Stimulated activated CD8-positive, alpha-beta memory T cell treated with anti-CD3 and anti-CD28 coated beads, Interleukin-4, amount 100 ng/mL, for 1 hour (primary cell): ENCODE measurements around the gene SRSF10.
A peak's percentile ranks its signal among the peaks of the same experiment; 100 is the strongest.
"Not testable (repeated sequence)": the region's sequence is repeated elsewhere in the genome, so short reads cannot be mapped to it uniquely, and the experiment has no call there.

ENCODE experiments used
- DNase-seq, 2 donors: peaks; one replicate each; pipeline ENCODE4 v3.0.0-alpha.2; 2020; ENCODE audit warnings: low read depth in 2 of 2, low spot score in 1 of 2

Gene SRSF10

DNA sequence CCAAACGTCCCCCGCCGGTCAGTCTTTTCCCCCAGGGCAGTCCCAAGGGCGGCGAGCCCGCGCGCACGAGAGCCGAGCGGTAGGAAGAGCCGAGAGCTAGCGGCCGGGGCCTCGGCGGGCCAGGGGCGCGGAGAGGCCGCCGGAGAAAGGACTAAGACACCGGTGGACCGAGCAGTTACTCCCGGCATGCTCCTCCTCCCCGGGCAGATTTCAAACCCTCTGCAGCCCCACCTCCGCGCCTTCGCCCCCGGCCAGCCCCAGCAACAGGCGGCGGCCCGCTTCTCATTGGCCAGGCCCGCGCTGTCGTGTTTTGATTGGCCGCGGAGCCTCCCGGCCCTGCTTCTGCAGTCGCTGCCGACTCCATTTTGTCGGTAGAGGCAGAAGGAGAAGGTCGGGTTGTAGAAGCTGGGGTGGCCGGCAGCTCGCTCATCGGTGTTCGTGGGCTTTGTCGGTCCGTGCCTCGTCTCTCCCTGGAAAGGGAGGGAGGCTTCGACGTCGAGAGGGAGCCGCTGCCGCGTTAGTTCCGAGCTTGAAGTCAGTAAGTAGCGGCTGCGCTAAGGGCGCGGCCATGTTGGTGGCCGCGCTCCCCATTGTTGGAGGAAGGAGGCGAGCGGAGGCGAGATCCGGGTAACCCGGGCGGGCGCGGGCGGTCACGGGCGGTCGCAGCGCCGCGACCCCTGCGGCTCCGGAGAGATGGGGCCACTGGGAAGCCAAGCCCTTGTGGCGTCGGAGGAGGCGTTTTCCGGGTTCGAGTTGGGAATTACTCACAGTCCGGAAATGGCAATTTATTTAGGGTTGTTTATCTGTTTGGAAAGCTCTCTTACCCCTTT is 20.5 kb downstream of the SRSF10 start, which contains the start of gene PNRC2:
PNRC2 (plus strand) TSS at position 368 of the 830 bp plus-strand sequence. CDS start 1,630 bp downstream, outside the sequence.
- DNase-seq: peak; percentile 83 to 93

DNA sequence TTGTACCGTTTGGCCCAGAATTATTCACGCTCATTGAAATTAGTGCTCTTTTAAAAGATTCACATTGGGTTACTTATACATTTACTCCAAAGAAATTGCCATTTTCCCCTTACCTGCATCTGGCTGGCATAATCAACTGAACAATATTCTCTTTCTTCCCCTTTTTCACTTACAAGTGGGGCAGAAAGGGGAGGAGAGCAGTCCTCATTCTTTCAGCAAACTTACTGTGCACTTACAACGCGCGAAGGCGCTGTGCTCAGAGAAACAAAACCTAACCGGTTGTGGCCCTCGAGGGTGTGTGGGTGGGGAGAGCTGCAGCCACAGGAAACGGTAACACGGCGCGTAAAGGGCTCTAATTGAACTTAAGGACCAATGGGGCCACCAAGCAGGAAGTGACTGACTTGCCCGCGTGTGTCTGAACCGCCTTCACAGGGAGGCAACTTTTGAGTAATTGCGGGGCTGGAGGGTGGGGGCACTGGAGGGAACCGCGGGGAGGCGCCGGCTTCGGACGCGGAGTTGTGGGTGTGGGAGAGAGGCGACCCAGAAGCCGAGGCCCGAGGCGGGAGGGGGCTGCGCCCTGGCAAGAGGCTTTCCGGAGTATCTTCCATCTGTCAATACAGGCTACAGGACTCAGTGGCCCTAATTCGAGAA is 21.2 kb downstream of the SRSF10 start:
- peak; percentile 70 to 81 for DNase-seq

DNA sequence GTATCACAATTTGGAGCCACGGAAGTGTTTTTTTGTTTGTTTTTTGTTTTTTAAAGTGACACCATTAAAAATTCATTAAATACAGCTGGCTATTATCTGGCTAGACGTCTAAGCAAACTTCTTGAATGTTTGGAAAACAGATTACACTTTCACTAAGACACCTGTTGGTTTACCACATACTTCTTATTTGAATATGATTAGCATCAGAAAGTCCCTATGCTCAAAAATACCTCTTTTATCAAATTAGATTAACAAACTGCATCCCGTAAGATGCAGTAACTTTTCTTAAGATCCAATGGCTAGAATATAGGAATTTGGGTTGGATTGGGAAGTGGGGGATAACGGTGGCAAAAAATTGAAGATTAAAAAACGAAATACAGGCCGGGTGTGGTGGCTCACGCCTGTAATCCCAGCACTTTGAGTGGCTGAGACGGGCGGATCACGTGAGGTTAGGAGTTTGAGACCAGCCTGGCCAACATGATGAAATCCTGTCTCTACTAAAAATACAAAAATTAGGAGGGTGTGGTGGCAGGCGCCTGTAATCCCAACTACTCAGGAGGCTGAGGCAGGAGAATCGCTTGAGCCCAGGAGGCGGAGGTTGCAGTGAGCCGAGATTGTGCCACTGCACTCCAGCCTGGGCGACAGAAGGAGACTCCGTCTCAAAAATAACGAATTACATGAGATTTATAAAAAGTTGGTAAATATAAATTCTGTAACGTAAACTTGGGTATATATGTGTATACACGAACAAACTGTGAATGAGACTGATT is 21.9 kb downstream of the SRSF10 start:
- DNase-seq: not testable (repeated sequence)

DNA sequence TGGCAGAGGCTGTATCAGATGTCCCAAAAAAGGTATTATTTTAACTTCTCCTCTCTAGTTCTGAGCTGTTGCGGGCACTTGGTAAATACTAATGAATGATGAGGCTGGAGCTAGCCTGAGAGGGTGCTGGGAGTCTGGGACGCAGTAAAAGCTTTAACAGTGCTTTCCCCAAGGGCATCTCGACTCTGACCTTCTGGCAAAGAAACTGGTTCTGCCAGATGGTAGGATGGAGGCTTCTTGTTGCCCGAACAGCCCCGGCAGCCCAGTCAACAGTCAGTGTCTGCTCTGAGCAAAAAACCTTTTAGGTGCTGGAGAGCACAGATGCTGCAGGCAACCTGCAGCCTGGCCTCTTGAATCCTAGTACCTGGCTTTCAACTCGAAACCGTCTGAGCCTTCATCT is 23.0 kb downstream of the SRSF10 start:
- DNase-seq: no peak

DNA sequence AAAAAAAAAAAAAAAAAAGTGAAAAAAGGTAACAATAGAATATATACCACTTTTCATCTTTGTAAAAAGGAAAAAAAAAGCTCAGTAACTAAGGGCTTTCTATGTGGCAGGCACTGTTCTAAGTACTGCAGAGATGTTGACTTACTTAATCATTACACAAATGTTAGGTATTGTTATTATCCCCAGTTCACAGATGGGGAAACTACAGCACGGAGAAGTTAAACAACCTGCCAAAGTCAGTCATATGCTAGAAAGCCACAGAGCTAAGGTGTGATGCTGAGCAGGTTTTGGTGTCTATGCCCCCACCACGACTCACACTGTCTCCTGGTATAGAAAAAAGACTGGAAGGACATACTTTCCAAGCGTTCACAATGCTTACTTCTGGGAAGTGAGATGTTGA is 27.1 kb downstream of the SRSF10 start:
- DNase-seq: no peak

DNA sequence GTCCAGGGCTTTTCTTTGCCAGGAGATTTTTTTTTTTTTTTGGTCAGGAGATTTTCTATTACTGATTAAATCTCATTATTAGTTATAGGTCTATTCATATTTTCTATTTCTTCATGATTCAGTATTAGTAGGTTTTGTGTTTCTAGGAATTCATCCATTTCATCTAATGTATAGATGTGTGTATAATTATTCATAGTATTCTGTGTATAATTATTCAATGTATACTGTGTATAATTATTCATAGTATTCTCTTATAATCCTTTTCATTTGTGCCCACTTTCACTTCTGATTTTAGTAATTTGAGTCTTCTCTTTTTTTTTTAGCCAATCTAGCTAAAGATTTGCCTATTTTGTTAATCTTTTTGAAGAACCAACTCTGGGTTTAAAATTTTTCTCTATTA is 32.8 kb downstream of the SRSF10 start:
- DNase-seq: no peak

DNA sequence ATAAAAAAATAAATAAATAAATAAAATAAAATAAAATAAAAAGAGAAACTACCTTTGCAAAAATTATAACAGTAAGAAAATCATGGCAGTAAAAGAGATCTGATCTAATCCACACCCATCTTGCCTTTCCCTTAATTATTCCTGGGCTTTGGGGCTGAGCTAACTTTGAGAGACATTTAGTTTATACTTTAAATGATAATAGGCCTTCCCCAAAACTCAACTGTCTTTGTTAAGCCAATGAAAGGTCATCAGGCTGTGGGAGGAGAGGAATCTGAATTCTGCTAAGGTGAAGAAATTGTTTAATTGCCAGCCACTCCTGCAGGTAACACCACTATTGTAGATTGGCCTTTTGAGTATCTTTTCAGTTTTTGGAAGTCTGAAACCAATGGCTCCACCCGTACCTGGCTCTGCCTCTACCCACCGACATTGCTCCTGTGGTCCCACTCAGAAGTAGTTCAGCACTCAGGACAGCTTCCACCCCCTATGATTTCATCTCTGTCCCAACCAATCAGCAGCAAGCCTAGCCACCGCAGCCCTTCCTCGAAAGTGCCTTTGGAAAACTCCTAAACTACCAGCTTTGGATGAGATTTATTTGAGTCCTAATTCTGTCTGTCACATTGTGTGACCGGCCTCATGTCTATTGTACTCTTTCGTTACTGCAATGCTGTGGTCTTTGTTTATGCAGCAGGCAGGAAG is 43.5 kb downstream of the SRSF10 start:
- DNase-seq: no peak

DNA sequence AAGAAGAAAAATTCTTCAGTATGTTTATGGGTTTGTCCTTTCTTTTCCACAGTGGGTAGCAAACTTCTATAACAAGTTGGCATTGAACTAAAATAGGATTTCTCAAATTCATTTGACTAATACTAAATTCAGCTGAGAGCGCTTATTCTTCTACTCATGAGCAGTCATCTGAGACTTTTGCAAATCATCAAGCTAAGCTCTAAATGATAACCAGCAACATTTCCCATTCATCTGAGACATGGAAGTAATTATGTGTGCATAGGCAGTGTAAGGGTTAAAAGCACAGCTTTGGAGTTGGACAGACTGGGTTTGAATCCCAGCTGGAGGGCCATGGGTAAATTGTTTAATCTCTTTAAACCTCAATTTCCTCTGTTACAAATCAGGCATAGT is 48.6 kb downstream of the SRSF10 start:
- no peak for DNase-seq

DNA sequence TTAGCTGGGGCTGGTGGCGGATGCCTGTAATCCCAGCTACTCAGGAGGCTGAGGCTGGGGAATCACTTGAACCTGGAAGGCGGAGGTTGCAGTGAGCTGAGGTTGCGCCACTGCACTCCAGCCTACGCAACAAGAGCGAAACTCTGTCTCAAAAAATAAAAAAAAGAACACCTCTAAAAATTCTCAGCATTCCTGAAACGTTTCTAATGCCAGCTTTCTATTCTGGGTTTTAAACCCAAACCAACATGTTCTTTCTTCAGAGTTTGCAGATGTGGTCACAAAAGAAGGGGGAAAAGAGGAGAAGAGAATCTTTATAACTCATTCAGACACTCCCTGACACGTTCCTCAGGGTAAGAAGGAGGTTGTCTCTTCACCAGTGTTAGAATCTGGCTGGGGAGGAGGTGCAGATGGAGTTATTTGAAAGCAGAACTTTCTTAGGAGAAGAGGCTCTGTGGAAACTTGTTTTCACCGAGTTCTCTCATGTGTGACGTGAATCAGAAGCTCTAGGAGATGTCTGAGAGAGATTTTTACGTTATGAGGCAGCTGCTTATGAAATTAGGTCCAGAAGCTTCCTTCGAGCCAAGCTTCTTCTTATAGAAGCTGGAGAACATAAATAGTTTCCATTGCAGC is 49.2 kb downstream of the SRSF10 start:
- no peak for DNase-seq

DNA sequence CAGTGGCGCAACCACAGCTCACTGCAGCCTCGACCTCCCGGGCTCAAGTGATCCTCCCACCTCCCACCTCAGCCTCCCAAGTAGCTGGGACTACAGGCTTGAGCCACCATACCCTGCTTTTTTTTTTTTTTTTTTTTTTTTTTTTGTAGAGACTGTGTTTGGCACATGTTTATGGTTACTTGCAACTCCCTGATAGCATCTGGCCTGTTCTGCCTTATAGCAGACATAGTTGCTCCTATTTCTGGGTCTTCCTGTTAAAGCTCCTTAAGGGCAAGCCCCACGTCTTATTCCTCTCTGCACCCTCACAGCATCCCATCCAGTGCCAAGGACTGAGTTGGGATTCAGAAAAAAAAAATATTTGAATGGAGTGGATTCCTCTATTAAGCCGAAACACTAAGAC is 49.9 kb downstream of the SRSF10 start:
- DNase-seq: no peak

DNA sequence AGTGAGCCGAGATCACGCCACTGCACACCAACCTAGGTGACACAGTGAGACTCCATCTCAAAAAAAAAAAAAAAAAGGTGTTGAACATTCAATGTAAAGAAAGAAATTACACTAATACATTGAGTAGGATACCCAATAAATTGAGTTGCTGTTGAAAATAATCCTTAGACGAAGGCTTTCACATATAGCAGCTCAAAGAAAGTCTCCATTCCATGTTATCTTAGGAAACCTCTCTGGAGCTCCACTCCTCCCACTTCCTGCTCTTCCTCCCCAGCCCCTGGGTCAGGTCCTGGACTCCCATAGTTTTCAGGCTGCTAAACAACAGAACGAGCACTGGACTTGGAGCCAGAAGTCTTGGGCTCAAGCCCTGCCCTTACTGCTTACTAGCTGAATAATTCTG is 51.3 kb downstream of the SRSF10 start:
- DNase-seq: no peak

DNA sequence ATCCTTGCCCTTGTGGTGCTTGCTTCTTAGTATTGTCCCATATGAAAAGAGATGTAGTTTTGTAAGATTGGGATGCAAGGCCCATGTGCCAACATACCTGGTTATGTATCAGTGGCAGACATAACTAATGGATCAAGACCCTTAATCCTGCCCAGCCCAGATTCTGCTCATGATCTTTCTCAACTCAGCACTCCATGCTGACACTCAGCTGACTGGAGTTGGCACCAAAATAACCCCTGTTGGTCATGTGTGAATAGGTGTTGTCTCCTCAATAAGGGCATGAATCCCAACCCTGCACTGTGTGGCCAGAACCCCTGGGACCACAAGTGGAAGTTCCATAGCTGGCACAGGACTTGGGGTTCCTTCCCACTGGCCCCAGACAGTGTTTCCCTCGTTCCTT is 53.0 kb downstream of the SRSF10 start:
- DNase-seq: no peak

DNA sequence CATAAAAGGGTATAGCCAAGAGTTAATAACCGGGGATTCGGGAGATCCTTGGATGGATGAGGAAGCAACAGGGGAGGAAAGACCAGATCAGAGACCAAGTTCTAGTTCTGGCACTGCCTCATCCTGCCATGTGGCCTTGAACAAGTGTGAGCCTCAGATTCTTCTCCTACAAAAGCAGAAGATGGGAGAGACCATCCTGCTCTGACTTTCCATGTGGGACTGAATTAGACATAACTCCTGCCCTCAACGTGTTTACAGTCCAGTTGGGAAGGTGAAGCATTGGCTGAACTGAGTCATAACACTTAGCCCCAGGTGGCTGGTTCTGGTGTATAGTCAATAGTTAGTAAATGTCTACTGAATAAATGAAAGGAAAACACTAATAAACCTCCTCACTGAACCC is 54.8 kb downstream of the SRSF10 start:
- no peak for DNase-seq

DNA sequence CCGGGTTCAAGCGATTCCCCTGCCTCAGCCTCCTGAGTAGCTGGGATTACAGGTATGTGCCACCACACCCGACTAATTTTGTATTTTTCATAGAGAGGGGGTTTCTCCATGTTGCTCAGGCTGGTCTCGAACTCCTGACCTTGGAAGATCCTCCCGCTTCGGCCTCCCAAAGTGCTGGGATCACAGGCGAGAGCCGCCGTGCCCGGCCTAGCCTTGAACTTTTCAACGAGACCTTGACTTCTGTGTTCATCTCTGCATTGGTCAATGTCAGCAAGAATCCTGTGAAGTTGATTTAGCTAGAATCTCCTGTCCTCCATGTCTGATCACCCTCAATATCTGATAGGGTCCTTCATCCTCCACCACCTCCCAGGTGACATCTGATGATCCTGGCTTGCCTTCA is 55.5 kb downstream of the SRSF10 start:
- no peak for DNase-seq

DNA sequence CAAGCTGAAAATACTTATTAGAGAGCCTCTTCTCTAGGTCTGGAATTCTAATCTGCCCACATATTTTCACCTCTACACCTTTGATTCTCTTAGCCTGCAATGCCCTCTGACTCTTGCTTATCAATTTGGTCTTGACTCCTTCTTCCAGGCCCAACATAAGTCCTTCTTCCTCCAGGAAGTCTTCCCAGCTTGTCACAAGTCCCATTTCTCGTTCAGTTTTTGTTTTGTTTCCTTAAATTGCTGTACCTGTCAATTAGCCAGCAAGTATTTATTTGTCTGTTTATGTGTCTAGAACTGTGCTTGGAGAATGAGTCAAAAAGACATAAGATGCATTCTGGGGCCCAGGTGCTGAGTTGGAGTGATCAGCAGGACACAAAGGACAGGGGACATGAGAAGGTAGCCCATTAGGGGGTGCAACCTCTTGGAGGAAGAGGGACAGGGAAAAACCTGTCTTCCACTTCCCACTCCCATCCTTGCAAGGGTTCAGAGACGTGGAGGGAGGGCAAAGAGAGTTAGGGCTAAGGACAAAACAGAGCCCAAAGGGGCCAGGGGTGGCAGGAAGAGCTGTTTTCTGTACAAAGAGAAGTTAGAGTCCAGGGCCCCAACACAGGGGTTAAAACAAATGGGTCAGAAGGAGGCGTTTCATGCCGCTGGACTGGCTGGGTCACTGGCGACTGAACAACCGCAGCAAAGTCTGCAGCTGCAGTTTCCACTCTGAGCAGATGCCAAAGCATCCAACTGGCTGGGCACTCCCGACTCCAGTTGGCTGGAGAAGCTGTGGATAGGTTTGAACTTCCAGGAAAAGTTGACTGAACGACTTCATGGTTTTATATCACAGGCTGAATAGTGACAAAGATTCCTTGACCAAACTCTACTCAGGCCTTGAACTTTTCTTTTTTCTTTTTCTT is 56.3 kb downstream of the SRSF10 start:
- DNase-seq: no peak

DNA sequence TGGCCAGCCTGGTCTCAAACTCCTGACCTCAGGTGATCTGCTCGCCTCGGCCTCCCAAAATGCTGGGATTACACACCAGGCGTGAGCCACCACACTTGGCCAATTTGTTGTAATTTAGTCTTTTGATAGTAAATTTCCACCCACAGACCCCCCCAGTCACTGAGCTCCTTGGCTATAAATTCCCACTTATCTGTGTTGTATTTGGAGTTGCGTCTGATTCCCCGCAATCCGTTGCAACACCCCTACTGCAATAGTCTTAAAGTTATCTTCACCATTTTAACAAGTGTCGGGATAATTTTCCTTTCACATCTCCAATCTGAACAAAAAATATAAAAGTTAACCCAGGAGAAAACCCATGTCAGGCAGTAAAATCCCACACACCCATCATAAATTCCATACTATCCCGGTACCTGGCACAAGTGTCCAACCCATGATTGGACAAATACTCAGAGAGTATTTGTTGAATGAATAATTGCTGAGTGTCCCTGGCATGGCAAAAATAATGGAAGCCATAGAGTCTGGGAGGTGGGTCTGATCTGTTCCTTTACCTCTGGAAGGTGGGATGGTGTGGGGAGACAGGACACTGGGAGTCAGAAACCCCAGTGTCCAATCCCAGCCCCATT is 57.7 kb downstream of the SRSF10 start:
- DNase-seq: no peak

DNA sequence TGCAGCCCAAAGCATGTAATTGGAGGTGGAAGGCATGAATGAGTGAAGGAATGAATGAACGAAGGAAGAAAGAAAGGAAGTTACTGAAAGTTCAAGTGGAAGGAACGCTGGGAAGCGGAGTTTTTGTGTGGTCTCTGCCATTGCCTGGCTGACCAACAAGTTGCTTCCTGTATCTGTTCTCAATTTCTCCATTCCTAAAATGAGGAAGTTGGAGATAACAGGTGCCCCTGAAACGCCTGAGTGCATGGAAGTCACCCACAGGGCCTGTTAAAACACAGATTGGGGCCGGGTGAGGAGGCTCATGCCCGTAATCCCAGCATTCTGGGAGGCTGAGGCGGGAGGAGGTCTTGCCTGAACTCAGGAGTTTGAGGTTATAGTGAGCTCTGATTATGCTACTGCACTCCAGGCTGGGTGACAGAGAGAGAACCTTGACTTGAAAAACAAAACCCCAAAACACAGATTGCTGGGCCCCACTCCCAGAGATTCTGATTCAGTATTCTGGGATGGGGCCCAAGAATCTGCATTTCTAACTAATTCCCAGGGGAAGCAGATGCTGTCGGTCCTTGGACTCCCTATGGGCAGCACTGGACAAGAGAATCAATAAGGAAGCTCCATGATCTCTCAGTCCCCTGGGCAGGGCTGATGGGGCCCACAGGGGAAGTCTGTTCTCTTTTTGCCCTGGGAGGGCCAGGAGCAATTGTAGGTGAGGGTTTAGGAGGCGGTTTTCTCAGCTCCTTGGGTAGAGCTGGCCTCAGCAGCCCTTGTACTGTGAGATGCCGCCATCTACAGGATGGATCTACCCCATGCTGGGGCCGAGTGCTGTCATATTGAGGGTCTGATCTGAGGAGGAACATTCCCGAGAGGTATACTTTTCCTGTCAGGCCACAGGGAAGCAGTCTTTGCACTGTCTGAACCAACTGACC is 63.7 kb downstream of the SRSF10 start:
- peak; percentile 25 to 27 for DNase-seq

DNA sequence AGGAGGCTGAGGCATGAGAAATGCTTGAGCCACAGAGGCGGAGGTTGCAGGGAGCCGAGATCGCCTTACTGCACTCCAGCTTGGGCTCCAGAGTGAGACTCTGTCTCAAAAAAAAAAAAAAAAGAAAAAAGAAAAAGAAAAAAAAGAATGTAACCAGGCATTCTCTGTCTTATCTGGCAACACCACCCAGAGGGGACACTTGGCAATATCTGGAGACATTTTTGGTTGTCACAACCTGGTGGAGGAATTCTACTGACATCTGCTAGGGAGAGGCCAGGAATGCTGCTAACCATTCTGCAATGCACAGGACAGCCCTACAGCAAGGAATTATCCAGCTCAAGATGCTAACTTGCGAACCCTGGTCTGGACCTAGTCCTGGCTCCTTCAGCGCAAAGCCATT is 64.7 kb downstream of the SRSF10 start:
- DNase-seq: no peak
